NCI-H460 (cell line): ENCODE results near the gene INSC. TPM values are rescaled to one million over a fixed set of nuclear protein-coding genes. Genes with fewer than 3 reads are reported as not detected.

ENCODE experiments used
- DNase-seq: peaks from one replicate; pipeline ENCODE4 v3.0.0-alpha.2; 2016; ENCODE audit warnings: low read depth; ENCODE audit errors: extremely low read depth
- total RNA-seq: library from RNA; depleted of rRNA; stranded (reverse); fragments of >200 nt; shearing (Covaris generic); gene quantifications from 2 replicates; pipeline ENCODE4 v1.2.3, GENCODE V29; 2014

INSC gene
- total RNA-seq, 1 experiment from 2014 or later: 0.17 TPM

DNA sequence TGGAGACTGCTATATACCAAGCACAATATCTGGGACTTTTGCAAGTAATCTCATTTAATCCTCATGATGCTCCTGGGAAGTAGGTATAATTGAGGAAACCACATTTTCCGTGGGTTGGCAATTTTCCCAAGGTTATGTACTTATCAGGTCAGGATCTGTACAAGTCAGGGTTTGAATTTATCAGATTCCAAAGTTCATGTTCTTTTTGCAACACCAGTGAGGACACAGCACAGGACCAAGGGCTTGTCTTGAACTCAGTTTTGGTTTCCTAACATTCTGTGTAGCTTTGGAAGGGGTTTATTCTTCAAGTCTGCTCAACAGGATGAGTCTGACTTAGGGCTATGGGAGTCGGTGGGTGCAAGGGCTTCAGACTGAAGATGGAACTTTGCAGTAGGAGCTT, 30.4 kb downstream of the INSC start:
- no peak for DNase-seq

DNA sequence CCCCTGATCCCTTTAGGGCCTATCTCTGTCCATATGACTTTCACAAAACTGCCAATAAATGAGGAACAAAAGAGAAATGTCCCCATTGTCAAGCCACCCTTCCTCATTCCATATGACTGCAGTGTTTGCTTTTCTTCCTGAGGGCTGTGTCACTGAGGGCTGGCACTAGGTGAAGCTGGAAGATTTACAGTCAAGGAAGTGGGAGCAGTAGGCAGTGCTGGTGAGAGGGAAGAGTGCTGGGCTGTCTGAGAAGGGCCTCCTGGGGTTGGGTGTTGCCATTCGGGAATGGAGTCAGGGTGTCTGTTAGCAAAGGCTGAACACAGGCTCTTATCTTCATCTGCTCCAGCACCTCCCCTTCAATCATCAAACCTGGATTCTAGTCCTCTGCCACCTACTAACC, 30.9 kb downstream of the INSC start:
- DNase-seq: no peak

DNA sequence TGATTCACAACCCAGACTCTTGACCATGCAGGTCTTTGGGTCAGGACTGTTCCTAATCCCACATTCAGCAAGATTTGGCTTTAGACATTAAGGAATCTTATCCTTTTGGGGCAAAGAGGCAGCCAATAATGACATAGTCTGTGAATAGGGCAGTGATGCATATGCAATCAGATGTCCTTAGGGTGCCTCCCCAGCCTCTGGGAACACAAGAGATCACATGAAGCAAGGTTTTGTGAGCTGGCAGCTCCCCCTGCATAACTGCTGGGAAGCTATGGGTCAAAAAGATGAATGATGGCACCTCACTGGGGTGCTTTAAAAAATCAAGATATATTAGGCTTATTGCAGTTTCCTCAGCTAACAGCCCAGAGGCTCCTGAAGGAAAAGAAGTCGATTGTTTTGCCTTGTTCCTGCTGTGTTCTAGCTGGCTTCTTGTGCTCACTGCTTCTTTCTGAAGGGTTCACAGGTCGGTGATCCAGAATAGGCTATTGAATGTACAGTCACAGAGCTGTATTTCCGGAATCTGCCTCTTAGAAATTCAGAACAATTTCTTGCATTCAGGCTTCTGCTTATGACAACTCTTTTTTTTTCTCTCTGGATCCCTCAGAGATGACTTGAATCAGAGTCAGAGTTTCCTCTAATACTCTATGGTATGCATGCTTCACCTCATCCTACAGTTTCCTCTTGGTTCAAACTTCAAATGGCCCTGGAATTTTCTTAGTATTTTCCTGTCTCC, 31.7 kb downstream of the INSC start:
- DNase-seq: no peak

DNA sequence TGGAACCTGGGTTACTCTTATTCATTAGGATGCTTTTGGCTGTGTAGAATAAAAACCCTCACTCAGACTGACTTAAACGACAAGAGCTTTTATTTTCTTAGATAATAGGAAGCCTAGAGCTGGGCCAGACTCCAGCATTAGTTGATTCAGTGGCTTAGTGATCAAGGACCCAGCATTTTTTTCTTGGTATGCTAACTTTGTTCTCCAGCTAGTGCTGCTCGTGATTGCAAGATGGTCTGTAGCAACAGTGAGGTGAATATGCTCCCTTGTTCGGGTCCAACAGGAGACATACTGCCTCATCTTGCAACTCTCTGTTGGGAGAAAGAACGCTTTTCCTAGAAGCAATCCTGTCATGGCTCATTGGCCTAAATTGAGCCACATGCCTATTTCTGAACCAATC, 33.4 kb downstream of the INSC start:
- no peak for DNase-seq

DNA sequence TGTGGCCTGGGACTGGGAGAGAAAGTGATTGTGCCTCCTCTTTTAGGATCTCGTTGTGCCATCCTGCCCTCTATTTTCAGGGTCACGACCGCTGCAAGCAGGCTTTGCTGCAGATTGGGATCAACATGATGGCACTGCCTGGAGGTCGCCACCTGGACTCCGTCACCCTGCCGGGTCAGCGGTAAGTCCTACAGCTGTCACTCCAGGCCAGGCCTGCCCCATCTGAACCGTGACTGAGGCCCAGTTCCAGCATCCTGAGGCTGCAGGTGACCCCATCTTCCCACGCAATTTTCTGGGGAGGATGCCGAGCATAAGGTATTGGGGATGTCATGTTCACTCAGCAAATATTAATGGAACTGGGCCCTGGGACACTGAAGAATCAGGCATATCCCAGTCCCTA, 34.3 kb downstream of the INSC start:
- DNase-seq: no peak

DNA sequence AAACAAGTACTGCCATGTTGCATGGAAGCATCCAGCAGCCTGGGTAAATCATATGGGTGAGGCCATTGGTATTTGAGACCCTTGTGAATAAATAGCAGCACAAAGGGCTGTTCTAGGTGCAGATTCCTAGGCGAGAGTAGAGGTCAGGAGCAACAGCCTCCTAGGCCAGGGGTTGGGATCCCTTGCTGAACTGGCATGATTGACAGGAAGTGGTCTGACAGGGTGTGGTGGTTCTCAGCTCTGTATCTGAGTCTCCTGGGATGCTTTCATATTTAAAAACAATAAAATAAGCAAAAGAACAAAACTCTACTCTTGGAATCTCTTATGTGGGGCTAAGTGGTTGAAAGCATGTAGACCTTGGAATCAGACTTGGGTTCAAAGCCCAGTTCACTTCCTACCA, 35.8 kb downstream of the INSC start:
- DNase-seq: no peak

DNA sequence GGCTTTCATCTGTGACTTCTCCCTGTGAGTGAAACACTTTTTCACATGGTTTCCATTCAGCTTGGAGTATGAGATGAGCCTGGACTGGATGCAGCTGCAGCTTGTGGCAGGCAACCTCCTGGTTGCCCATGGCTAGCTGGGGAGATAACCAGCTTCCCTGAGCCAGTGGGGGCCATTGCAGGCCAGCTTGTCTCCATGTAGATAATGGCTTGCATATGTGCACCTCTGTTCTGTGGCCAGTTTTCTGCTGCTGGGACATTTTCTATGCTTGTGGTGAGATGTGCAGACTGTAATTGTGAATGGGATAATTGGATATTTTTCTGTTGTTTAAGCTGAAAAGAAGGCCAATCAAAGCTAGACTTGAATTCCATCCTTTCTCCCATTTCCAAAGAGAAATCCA, 38.5 kb downstream of the INSC start:
- DNase-seq: no peak

DNA sequence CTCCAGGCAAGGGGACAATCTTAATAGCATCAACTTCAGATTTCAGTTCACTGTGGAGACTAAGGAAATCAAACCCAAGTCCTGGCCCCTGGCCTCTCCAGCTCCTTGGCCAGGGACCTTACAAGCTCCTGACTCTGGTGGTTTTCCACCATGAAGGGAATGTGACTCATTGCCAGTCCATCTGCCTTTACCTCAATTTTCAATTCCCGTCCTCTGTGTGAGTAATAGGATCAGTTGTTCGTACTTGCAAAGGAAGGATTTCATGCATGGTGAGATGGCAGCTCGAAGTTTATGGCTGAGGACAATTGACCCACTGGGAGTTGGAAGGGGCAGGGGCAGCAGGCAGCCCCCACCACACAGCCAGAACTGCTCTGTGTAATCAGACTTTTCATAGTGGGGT, 42.5 kb downstream of the INSC start:
- DNase-seq: no peak

DNA sequence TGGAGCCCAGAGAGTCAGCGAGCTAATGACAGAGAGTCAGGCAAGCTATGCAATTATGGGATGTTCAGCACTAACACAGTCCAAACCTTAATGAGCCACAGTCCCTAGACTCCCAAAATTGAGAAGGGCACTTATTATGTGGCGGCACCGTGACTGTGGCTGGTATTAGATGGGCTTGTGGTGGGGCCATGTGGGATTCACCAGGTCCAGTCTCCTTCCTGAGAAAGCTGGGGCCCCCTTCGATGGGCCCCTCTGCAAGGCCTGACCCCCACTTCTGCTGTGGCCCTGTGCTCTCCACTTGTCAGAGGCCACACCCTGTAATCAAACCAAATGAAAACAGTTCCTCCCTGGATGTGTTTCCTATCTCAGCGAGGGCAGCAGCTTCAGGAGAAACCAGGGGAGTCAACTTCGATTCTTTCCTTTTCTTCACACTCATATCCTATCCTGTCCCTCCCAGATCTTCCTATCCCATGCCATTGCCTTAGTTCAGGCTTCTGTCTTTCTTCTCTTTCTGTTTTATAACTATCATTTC, 42.9 kb downstream of the INSC start:
- no peak for DNase-seq

DNA sequence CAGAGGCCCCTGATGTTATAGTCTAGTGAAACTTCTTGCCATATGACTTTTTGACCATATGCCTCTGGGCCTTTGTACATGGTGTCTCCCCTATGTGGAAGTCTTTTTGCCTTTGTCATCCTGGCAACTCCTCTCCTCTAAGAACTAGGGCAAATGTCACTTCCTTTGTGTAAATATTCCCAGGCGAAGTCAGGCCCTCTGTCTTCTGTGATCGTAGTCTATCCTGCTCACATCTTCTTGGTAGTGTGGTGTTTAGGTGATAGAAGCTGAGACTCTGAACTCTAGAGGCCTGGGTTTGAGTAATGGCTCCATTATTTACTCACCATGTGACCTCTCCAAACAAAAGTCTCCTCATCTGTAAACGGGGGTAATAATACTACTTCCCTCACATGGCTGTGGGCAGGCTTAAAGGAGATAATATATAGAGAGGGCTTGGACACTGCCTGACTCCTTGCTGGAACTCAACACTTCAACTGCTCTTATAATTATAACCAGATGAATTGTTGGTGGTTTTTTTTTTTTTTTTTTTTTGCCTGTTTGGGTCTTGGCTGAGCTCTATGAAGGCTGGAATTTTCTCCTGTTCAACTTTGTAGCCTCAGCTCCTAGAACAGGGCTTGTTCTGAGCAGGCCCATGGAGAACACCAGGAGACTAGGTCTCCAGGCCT, 43.8 kb downstream of the INSC start:
- DNase-seq: no peak

DNA sequence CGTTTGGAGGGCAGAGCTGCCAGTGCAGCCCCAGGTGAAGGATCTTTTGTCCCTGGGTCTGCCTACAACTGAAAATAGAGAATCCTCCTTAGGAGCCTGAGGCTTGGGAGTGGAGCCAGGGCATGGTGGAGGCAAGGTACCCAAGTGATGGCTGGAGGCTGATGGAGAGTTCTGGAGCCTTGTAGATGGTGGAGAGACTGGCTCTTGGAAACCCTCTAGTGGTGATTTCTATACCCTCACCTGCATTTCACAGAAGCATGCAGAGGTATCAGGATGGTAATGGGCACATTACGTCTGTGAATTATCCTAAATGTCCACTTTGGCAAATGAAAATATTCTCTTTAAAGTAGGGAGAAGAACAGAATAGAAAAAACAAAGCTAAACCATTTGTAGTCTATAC, 44.4 kb downstream of the INSC start:
- DNase-seq: no peak

DNA sequence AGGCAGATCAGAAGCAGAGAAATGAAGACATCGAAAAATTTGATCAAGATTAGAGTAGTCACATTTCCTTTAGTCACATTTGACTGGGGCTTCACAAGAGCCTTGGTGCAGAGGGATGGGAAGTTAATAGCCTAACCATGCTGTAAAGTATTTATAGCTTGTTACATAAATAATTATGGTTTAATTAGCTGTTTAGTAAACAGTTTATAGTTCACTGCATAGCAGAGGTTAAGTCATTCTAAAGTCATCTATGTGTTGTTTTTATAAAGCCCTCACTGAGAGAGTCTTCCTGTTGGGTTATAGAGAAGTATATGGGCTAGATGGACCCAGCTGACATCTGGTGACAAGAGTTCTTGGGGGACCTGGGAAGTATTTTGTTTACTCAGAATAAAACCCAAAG, 47.1 kb downstream of the INSC start:
- DNase-seq: no peak

DNA sequence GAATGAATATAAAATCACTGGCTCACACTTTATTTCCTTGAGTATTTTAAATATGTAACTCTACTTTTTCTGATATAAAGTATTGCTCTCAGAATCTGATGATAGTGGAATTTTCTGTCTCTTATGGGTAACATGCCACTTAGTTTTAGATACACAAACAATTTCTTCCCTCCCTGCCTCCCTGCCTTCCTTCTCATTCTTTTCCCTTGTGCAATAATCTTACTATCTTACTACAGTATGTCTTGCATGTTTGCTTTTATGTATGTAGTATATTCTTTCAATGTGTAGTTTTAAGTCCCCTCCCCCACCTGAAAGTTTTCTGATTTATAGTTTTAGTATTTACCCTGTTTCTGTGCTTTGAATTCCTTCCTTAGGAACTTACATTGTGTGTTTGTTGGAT, 48.4 kb downstream of the INSC start:
- no peak for DNase-seq

DNA sequence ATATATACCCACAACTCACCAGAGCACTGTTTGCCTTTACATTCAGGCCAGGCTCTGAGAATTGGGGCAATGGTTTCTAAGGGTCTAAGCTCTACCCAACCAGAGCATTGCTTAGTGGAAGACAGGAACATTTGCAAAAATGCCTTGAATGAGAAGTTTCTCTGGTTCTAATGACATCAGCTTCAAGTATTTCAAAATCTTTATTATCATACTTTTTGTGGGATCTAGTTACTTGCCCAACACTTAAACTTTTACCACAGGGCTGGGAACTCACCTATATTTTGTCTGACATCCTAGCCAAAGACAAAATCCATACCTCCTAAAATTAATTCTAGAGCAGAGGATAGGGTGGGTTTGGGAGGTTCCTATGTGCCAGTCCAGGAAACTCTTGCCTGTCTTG, 51.5 kb downstream of the INSC start:
- no peak for DNase-seq

DNA sequence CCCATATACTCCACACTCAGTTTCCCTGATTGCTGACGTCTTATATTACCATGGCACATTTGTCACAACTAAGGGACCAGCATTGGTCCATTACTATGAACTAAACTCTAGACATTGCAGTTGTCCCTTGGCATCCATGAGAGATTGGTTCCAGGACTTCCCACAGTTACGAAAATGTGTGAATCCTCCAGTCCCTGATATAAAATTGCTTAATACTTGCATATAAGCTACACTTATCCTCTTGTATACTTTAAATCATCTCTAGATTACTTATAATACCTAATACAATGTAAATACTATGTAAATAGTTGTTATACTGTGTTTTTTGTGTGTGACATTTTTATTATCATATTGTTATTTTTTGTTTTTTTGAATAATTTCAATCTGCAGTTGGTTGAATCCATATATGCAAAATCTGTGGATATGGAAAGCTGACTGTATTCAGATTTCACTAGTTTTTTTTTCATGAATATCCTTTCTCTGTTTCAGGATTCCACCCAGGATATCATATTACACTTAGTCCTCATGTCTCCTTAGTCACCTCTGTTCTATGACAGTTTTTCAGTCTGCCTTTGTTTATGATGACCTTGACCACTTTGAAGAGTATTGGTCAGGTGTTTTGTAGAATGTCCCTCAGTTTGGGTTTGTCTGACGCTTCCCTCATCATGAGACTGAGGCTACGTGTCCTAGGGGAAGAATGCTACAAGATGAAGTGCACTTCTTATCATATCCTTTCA, 55.3 kb downstream of the INSC start:
- DNase-seq: no peak

DNA sequence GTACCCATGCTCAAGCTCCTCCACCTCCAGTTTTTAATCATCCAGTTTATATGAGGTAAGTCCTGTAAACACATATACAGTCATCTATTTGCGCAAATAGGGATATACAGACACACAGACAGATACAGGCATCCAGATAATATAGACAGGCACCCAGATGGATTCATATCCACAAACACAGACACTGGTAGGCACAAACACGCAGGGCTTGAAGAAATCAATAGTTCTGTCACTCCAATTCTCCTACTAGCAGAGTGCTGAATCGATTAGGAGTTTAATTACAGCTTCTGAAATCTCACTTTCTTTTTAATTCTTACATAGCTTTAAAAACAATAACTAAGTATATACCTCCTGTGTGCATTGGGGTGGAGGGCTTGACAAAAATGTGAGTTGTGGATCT, 56.0 kb downstream of the INSC start:
- no peak for DNase-seq

DNA sequence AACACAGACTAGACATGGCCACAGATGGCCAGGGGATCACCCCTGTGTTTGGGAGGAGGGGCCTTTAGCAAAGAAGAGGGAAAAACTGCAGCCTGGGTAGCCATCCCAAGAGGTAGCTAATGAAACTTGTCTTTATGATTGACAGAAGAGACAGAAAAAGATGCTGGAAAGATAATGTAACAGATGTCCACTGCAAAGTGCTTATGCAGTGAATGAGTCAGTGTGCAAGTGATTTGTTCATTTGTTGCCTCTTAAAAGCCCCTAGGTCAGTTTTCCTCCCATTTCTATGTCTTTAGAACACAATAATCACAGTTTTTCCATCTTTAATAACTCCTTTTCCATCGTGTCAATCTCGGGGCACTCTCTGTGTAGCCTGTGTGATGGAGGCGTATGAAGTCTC, 57.2 kb downstream of the INSC start:
- DNase-seq: no peak

DNA sequence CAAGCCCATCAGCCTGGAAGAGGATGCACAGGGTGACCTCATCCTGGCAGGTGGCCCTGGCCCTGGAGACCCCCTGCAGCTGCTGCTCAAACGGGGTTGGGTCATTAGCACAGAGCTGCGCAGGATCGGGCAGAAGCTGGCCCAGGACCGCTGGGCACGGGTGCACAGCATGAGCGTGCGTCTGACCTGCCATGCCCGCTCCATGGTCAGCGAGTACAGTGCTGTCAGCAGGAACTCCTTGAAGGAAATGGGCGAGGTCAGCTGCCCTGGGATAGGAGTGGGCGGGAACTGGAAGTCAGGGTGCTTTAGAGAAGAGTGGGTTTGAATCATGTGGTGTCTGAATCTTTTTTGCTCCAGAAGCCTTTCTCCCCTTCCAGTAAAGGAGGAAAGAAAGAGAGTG, 61.1 kb downstream of the INSC start:
- DNase-seq: no peak

DNA sequence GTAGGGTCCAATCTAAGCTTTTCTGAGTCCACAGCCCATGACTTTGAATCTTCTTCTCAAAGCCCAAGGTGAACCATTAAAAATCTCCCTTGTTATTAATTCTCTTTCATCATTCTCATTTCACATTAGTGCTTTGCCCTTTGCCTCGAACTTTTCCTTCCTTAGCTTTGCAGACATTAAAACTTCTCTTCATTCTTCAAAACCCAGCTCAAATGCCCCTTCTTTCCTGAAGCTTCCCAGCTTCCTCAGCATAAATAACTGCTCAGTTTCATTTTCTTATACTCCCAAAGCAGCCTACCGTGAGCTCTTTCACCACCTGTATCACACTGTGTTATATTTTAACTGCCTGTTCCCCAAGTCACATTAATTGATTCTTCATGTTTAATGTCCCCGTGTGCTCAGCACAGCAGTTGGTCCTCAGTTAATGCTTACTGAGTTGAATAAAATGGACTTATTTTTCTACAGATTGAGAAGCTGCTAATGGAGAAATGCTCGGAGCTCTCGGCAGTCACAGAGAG, 62.0 kb downstream of the INSC start:
- no peak for DNase-seq

DNA sequence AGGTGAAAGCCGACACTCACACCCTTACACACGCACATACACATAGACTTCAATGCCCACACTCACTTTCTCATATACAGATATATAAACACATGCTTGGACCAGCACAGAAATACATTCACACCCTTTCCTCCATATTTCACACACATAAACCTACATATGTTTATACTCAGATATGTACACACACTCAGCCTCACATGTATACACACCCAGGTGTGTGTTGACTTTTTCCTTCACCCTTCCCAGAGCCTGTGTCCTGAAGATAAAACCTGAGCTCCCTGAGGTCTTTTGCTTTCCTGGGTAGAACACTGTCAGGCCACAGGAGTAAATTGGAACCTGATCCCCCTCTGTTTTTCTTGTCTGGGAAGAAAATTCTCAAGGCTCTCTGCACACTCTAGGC, 62.8 kb downstream of the INSC start:
- DNase-seq: no peak

DNA sequence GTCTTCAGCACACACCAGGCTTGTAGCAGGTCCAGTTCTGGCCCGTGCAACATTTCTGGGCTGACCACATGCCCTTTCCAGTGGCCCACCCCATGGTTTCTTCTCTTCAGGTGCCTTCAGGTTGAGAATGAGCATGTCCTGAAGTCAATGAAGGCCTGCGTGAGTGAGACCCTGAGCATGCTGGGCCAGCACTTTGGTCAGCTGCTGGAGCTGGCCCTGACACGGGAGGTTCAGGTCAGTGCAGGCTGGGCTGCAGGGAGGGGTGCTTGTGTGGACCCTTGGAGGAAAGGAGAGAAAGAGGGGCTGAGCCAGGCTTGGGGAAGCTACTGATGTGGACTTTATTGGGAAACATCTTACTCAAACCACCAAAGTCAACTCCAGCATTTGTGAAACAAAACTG, 63.5 kb downstream of the INSC start:
- DNase-seq: no peak

DNA sequence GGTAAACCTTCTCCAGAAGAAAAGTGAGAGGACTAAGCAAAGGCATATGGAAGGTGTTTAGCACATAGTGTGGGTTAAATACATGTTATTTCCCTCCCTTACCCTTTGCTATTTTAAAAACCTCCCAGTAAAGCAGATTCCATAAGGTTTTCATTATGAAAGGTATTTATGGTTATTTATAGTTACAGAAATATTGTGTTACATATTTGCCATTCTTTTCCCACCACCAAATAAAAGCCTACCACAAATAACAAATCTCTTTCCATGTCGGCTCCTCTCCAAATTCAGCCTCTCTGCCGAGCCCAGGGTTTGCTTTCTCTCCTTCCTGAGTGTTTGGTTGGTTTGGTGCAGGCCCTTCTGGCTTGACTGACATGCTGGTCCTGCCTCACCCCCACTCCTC, 64.4 kb downstream of the INSC start:
- DNase-seq: no peak
